K562 (cell line): ENCODE results near the gene TMEFF1. TPM values are rescaled to one million over a fixed set of nuclear protein-coding genes. Genes with fewer than 3 reads are reported as not detected.

Experiments
- ATAC-seq: fragments of 200-7000 bp; cut with Tn5 transposase; 3 replicates; pipeline ENCODE4 v1.9.1; 2020; ENCODE audit warnings: moderate library complexity
- BruUV-seq: library from RNA; stranded (reverse); fragments of 400-500 nt; replicated peaks from 2 replicates; lab custom pipeline; 2021; lab: Mats Ljungman, UMichigan
- CTCF ChIA-PET: fragments of 300-600 bp; formaldehyde crosslinking; extraction: SDS; loops from one replicate; lab custom pipeline; 2021; ENCODE audit warnings: low intra/inter-chr PET ratio; lab: Yijun Ruan, JAX
- POLR2A ChIA-PET: fragments of 300-600, 350-650 bp; sonication (Branson Sonifier 250); formaldehyde crosslinking; extraction: SDS; loops from one replicate; lab custom pipeline; 2021; ENCODE audit warnings: antibody characterized with exemption, inconsistent platforms; lab: Yijun Ruan, JAX
- DNase-seq, 4 experiments: peaks; one replicate each; pipeline versions ENCODE4 v3.0.0 to v3.0.0-alpha.2; 2011 to 2018; ENCODE audit warnings: low spot score in 3 of 4, mixed read lengths in 3 of 4; ENCODE audit errors: extremely low read depth in 1 of 4
- FAIRE-seq: peaks from 2 replicates; lab custom pipeline; 2011; peaks lifted over from hg19 to GRCh38; lab: Jason Lieb, UNC
- H2AFZ ChIP-seq: 2 replicates; pipeline ENCODE4 v1.6.0; 2011; ENCODE audit warnings: low read depth, low read length, control low read depth, inconsistent platforms
- H3K27ac ChIP-seq: fragments of 200-600 bp; 3 replicates; pipeline ENCODE4 v1.8.0; 2011; ENCODE audit warnings: low read depth, mild to moderate bottlenecking, control low read depth, inconsistent platforms, low read length, moderate library complexity, mixed read lengths; ENCODE audit errors: extremely low read depth
- H3K27me3 ChIP-seq, 2 experiments: fragments of 300-600 bp in 1 of 2; 2 replicates in 1 of 2; 3 replicates in 1 of 2; pipeline versions ENCODE4 v1.6.0 to v1.8.0; 2011; ENCODE audit warnings: inconsistent platforms in 2 of 2, low read length in 2 of 2, mild to moderate bottlenecking in 1 of 2, mixed read lengths in 1 of 2, moderate library complexity in 1 of 2; ENCODE audit not compliant: control insufficient read depth in 2 of 2, insufficient read depth in 2 of 2
- H3K36me3 ChIP-seq: fragments of 300-600 bp; 3 replicates; pipeline ENCODE4 v1.8.0; 2011; ENCODE audit warnings: mild to moderate bottlenecking, low read length, inconsistent platforms; ENCODE audit not compliant: control insufficient read depth, insufficient read depth
- H3K4me1 ChIP-seq, 2 experiments: fragments of 200-600 bp in 1 of 2; replicated peaks in 1 of 2; 2 replicates in 1 of 2; 3 replicates in 1 of 2; pipeline versions ENCODE4 v1.5.1 to v1.8.0; 2011; ENCODE audit warnings: inconsistent platforms in 2 of 2, low read length in 2 of 2, mild to moderate bottlenecking in 1 of 2, mixed read lengths in 1 of 2, moderate library complexity in 1 of 2; ENCODE audit not compliant: control insufficient read depth in 2 of 2, insufficient read depth in 2 of 2
- H3K4me2 ChIP-seq: 2 replicates; pipeline ENCODE4 v1.6.1; 2011; ENCODE audit warnings: low read length, control low read depth, inconsistent platforms, mixed read lengths; ENCODE audit not compliant: insufficient read depth
- H3K4me3 ChIP-seq: fragments of 200-600 bp; sonication (generic), shearing (Covaris generic); 2 replicates; pipeline ENCODE4 v1.5.1; 2016; ENCODE audit warnings: control low read depth, inconsistent platforms
- H3K79me2 ChIP-seq: fragments of 200-600 bp; 3 replicates; pipeline ENCODE4 v1.8.0; 2011; ENCODE audit warnings: low read length, inconsistent platforms; ENCODE audit not compliant: control insufficient read depth, insufficient read depth
- H3K9ac ChIP-seq, 2 experiments: 2 replicates each; pipeline versions ENCODE4 v1.6.0 to v1.6.1; 2011; ENCODE audit warnings: low read depth in 2 of 2, low read length in 2 of 2, control low read depth in 1 of 2, inconsistent platforms in 1 of 2, mild to moderate bottlenecking in 1 of 2, mixed read lengths in 1 of 2; ENCODE audit not compliant: insufficient read depth in 1 of 2
- H3K9me1 ChIP-seq: one replicate; pipeline ENCODE4 v1.6.0; 2011; ENCODE audit warnings: inconsistent platforms, mild to moderate bottlenecking, low read length, moderate library complexity; ENCODE audit not compliant: control insufficient read depth, insufficient read depth
- H3K9me3 ChIP-seq: replicated peaks from 2 replicates; pipeline ENCODE4 v1.5.1; 2011; ENCODE audit warnings: low read depth, low read length, inconsistent platforms; ENCODE audit not compliant: control insufficient read depth, insufficient read depth
- H4K20me1 ChIP-seq: replicated peaks from 2 replicates; pipeline ENCODE4 v1.6.1; 2011; ENCODE audit warnings: low read length, inconsistent platforms, mixed read lengths; ENCODE audit not compliant: control insufficient read depth, insufficient read depth
- CBX3 ChIP-seq, 2 experiments: IDR thresholded peaks; 1 replicate in 1 of 2; 2 replicates in 1 of 2; pipeline ENCODE4 v1.6.1; 2012; ENCODE audit warnings: inconsistent platforms in 2 of 2, low read length in 2 of 2, borderline replicate concordance in 1 of 2, control low read depth in 1 of 2
- CHD4 ChIP-seq: fragments of 200-600 bp; sonication (generic); IDR thresholded peaks from 3 replicates; pipeline ENCODE4 v1.6.1; 2012; ENCODE audit warnings: low read depth, mild to moderate bottlenecking, mixed read lengths, low read length, inconsistent platforms; ENCODE audit not compliant: insufficient read depth, insufficient replicate concordance, poor library complexity, severe bottlenecking
- EZH2 ChIP-seq: IDR thresholded peaks from 2 replicates; pipeline ENCODE4 v1.6.1; 2012; ENCODE audit warnings: low read depth, mild to moderate bottlenecking, inconsistent platforms, low read length, borderline replicate concordance
- GABPA ChIP-seq: fragments of 200-800 bp; sonication (Bioruptor generic); conservative IDR thresholded peaks from 2 replicates; pipeline ENCODE4 v1.6.1; 2016; ENCODE audit warnings: low read depth, missing genetic modification characterization, missing compliant biosample characterization
- MAZ ChIP-seq, 2 experiments: fragments of 450-650 bp in 1 of 2; sonication (generic) in 1 of 2; formaldehyde crosslinking; IDR thresholded peaks in 1 of 2; conservative IDR thresholded peaks in 1 of 2; 2 replicates each; pipeline versions ENCODE4 v1.4.0 to v1.5.0; 2020; ENCODE audit warnings: mild to moderate bottlenecking in 1 of 2, missing genetic modification reagents in 1 of 2
- MYC ChIP-seq, 2 experiments: fragments of 250-450 bp in 1 of 2; sonication (Bioruptor Pico) in 1 of 2; IDR thresholded peaks; 2 replicates each; pipeline versions ENCODE4 v1.5.1 to v1.6.1; 2012 to 2021; ENCODE audit warnings: low read depth in 2 of 2, borderline replicate concordance in 1 of 2, improper control_type of control experiment in 1 of 2, low read length in 1 of 2, mild to moderate bottlenecking in 1 of 2, moderate library complexity in 1 of 2
- TSC22D4 ChIP-seq: fragments of 450-650 bp; IDR thresholded peaks from 2 replicates; pipeline ENCODE4 v1.6.1; 2016; ENCODE audit warnings: missing genetic modification characterization, missing biosample characterization, control low read depth
- WGBS: fragments of 100-300 bp; shearing (Covaris generic); methylation state at CpG from one replicate; pipeline ENCODE4 v1.1.6; 2016; ENCODE audit warnings: low coverage, mixed read lengths; ENCODE audit not compliant: insufficient coverage; ENCODE audit errors: missing lambda C conversion rate; 5-methylcytosine and 5-hydroxymethylcytosine counted together
- in situ Hi-C: fragments of 300-500 bp; cut with MboI; formaldehyde crosslinking; loops from 4 replicates; pipeline ENCODE4 v1.15.0; 2018; ENCODE audit warnings: inconsistent platforms, mixed read lengths
- intact Hi-C: fragments of 100-400 bp; cut with micrococcal nuclease; formaldehyde crosslinking; loops from 2 replicates; pipeline ENCODE4 v1.14.2; 2022
- polyA plus RNA-seq, 8 experiments: library from polyadenylated mRNA; depleted of rRNA in 4 of 8; stranded (reverse) in 5 of 8; unstranded in 3 of 8; fragments of >200 nt; fragmentation: Nextera tagmentation in 2 of 8; fragmentation: Illumina TruSeq in 1 of 8; extraction: Ambion mirVana in 2 of 8; extraction: Trizol in 1 of 8; gene quantifications; 2 replicates each; pipeline versions ENCODE4 v1.2.1 to v1.2.3, GENCODE V29; 2011 to 2014; ENCODE audit warnings: inconsistent platforms in 1 of 8, missing spikeins in 1 of 8
- total RNA-seq, 7 experiments: library from RNA; depleted of rRNA in 6 of 7; stranded (reverse); fragments of >200 nt in 6 of 7; fragmentation: Illumina TruSeq in 2 of 7; extraction: Trizol in 2 of 7; gene quantifications; 2 replicates each; pipeline versions ENCODE4 v1.2.1 to v1.2.3, GENCODE V29; 2011 to 2021; ENCODE audit warnings: low replicate concordance in 1 of 7
- TF ChIP-seq, protein P1 (sequence below): fragments of 450-650 bp; IDR thresholded peaks from 2 replicates; pipeline ENCODE4 v1.6.1; 2018; ENCODE audit warnings: mild to moderate bottlenecking, low read depth; ENCODE audit not compliant: partially characterized antibody
- TF ChIP-seq, protein P2 (sequence below): fragments of 450-650 bp; formaldehyde crosslinking; IDR thresholded peaks from 2 replicates; pipeline ENCODE4 v1.4.0; 2022; ENCODE audit warnings: missing genetic modification characterization
- TF ChIP-seq, protein P3 (sequence below): fragments of 250-450 bp; sonication (Bioruptor Pico); IDR thresholded peaks from 2 replicates; pipeline ENCODE4 v1.4.0; 2020; ENCODE audit warnings: borderline replicate concordance
- TF ChIP-seq, protein P4 (sequence below): IDR thresholded peaks from 2 replicates; pipeline ENCODE4 v1.6.1; 2014; ENCODE audit warnings: antibody characterized with exemption

Gene TMEFF1
- total and polyA plus RNA-seq, 9 of the 15 experiments (the other 6 are each of a cell fraction or from before 2014, with no cell fraction given): 0.07 to 1.1 (median 0.28) TPM; not detected in 2

DNA sequence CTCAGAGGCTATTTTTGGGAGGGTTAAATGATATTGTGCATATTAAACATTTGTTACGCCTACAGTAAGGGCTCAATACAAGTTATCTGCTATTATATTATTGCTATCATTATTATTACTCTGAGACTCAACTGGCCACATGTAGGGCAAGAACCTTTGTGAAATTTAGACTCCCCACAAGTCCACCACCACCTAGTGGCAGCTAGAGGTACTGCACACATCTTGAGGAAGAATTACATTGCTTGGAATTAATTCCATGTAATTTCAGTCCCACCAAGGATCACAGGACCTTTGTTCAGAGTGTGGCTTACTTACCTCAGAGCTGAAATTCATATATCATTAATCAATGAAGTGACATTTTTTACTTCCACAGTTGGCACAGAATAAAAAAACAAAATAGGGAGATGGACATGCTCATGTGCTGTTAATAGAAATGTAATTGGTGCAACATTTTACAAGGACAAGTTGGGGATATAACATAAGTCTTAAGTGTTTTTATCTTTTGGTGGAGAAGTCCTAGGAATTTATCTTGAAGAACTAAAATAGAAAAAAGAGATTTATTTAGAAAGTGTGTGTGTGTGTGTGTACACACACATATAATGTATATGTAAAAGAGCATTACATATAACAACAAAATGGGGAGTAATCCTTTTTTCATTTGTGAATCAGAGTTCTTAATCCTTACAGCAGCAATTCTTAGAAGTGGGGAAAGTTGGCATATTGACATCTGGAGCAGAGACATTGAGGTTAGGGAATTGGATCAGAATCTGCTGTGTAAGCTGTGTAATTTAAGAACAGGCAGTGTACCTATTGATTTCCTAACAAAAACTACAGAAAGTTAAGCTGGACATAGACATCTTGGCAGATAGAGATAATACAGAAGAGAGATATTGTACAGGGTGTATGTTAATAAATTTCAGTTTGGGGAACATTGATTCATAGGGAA, 34.8 kb upstream of the TMEFF1 start:
- no peak overlapping the region for H3K9ac ChIP-seq
- H4K20me1 ChIP-seq: 0 out of 2 replicates have a peak, but pooled peaks cover 4% of the 10 kb centered on the region
- intact Hi-C loops (loop anchor here (5.0 kb wide), 1 partner anchor 116 kb away; no protein-coding TSS in a partner anchor), in situ Hi-C loops (no loop called here)
- H3K9me3 ChIP-seq: no peaks in the 10 kb centered on the region
- FAIRE-seq: peak; percentile 94
- H3K36me3 ChIP-seq: peaks cover 9% of the 10 kb centered on the region; the same call in 2 of the 3 replicates
- H3K4me1 ChIP-seq: peaks cover 0 to 21% of the 10 kb centered on the region in 2 experiments; a peak in 3 of 5 replicates
- H3K9me1 ChIP-seq: no peaks in the 10 kb centered on the region
- WGBS: 0% methylated on average over 1 of the region's 1 CpG
- CTCF ChIA-PET: interaction anchor here (0.7 kb wide), 1 partner anchor 1275 kb away, joined by 3 read pairs; no protein-coding TSS in a partner anchor
- ATAC-seq: peak; percentile 77
- no TSS peak for BruUV-seq
- no peak overlapping the region for H3K27ac ChIP-seq
- peaks cover 44% of the 10 kb centered on the region for H3K79me2 ChIP-seq
- peak; percentile 57 to 85 (median 62) for DNase-seq
- H3K4me3 ChIP-seq: no peak overlapping the region
- POLR2A ChIA-PET: interaction anchor here (0.9 kb wide), 1 partner anchor 9 kb away, joined by 5 read pairs; no protein-coding TSS in a partner anchor
- H2AFZ ChIP-seq: no peak overlapping the region
- H3K4me2 ChIP-seq: no peak overlapping the region
- no peaks in the 10 kb centered on the region for H3K27me3 ChIP-seq
- TF ChIP-seq, protein P1, sequence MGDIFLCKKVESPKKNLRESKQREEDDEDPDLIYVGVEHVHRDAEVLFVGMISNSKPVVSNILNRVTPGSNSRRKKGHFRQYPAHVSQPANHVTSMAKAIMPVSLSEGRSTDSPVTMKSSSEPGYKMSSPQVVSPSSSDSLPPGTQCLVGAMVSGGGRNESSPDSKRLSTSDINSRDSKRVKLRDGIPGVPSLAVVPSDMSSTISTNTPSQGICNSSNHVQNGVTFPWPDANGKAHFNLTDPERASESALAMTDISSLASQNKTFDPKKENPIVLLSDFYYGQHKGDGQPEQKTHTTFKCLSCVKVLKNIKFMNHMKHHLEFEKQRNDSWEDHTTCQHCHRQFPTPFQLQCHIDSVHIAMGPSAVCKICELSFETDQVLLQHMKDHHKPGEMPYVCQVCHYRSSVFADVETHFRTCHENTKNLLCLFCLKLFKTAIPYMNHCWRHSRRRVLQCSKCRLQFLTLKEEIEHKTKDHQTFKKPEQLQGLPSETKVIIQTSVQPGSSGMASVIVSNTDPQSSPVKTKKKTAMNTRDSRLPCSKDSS: no peak
- TF ChIP-seq, protein P2, sequence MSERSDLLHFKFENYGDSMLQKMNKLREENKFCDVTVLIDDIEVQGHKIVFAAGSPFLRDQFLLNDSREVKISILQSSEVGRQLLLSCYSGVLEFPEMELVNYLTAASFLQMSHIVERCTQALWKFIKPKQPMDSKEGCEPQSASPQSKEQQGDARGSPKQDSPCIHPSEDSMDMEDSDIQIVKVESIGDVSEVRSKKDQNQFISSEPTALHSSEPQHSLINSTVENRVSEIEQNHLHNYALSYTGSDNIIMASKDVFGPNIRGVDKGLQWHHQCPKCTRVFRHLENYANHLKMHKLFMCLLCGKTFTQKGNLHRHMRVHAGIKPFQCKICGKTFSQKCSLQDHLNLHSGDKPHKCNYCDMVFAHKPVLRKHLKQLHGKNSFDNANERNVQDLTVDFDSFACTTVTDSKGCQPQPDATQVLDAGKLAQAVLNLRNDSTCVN (CRISPR knock-in tag): no peak
- TF ChIP-seq, protein P3, sequence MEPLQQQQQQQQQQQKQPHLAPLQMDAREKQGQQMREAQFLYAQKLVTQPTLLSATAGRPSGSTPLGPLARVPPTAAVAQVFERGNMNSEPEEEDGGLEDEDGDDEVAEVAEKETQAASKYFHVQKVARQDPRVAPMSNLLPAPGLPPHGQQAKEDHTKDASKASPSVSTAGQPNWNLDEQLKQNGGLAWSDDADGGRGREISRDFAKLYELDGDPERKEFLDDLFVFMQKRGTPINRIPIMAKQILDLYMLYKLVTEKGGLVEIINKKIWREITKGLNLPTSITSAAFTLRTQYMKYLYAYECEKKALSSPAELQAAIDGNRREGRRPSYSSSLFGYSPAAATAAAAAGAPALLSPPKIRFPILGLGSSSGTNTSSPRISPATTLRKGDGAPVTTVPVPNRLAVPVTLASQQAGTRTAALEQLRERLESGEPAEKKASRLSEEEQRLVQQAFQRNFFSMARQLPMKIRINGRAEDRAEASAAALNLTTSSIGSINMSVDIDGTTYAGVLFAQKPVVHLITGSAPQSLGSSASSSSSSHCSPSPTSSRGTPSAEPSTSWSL (CRISPR knock-in tag): no peak
- TF ChIP-seq MYC (IDR thresholded peaks at IDR 0.05; ENCODE audit: low read depth, low read length): peak; percentile 42; the same call in 1 of the 2 replicates
- no peak for TF ChIP-seq MYC (CRISPR knock-in tag; IDR thresholded peaks at IDR 0.05; ENCODE audit: borderline replicate concordance, low read depth)
- no peak for TF ChIP-seq MAZ (CRISPR knock-in tag; conservative IDR thresholded peaks at IDR 0.05 in 1 of 2, IDR thresholded peaks at IDR 0.05 in 1 of 2)
- TF ChIP-seq EZH2: no peak
- TF ChIP-seq GABPA (tag): no peak
- no peak for TF ChIP-seq CHD4
- TF ChIP-seq, protein P4, sequence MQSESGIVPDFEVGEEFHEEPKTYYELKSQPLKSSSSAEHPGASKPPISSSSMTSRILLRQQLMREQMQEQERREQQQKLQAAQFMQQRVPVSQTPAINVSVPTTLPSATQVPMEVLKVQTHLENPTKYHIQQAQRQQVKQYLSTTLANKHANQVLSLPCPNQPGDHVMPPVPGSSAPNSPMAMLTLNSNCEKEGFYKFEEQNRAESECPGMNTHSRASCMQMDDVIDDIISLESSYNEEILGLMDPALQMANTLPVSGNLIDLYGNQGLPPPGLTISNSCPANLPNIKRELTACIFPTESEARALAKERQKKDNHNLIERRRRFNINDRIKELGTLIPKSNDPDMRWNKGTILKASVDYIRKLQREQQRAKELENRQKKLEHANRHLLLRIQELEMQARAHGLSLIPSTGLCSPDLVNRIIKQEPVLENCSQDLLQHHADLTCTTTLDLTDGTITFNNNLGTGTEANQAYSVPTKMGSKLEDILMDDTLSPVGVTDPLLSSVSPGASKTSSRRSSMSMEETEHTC: no peak
- no peak for TF ChIP-seq TSC22D4
- 0 out of 3 replicates have a peak, but pooled peaks of 1 of the 2 experiments have one; percentile 23 for TF ChIP-seq CBX3 (IDR thresholded peaks at IDR 0.05; ENCODE audit: borderline replicate concordance in 1 of 2, low read length in 2 of 2)
